HG02938 (cell line): ENCODE measurements around the gene MCF2L.

Experiments
- ATAC-seq: cut with Tn5 transposase; IDR thresholded peaks from one replicate; pipeline ENCODE4 v1.9.1; 2021; ENCODE audit warnings: mild to moderate bottlenecking, moderate library complexity; ENCODE audit not compliant: unreplicated experiment

The MCF2L gene

DNA sequence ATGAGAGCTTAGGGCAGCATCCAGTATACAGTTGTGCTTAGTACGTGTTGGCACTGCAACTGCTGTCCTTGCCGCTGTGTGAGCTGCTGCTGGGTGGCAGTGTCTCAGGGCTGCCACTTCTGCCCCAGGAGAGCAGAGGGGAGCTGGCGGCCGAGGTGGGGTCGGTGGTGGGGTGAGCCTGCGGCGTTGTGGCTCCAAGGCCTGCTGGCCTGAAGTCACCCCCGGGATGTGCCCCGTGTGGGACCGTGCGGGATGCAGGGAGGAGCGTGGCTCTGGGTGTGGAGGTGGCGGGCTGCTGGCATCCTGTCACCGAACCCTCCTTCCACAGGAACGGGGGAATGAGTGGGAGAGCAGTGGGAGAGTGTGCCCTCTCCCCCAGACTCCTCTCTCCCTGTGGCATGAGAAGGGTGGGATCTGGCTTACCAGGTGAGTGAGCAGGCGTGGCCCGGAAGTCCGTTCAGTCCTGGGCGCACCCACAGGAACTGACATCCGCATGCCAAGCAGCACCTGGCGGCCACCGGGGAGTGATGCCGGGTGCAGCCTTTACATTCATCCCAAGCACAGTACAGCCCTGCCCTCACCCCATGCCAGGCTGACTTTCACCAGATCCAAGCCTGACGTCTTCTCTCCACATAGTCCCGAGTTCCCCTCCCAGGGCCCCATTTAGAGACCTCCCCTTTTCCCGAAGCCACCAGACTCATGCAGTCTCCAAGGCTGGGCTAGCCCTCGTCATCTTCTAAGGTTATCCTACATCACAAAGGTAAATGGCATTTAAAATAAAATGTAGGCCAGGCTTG lies 26.6 kb downstream of the MCF2L start:
- no peak for ATAC-seq

DNA sequence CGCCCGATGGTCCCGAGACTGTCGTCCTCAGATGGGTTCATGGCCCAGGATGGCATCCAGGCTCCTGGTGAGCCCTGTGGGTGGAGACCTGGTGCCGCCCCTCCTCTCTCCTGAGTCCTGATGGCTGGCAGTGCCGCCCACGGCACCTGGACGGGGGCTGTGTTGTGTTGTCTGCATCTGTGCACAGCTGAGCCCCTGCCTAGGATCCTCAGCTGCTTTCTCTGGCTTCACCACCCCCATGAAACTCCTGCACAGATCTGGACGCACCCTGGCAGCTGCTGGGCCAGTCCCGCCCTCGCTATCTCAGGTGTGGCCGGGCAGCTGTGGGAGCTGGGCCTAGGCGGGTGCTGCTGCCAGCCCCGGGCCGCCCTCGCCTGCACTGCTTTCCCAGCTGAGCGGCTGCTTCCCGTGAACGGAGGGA lies 27.7 kb downstream of the MCF2L start:
- ATAC-seq, result no peak

DNA sequence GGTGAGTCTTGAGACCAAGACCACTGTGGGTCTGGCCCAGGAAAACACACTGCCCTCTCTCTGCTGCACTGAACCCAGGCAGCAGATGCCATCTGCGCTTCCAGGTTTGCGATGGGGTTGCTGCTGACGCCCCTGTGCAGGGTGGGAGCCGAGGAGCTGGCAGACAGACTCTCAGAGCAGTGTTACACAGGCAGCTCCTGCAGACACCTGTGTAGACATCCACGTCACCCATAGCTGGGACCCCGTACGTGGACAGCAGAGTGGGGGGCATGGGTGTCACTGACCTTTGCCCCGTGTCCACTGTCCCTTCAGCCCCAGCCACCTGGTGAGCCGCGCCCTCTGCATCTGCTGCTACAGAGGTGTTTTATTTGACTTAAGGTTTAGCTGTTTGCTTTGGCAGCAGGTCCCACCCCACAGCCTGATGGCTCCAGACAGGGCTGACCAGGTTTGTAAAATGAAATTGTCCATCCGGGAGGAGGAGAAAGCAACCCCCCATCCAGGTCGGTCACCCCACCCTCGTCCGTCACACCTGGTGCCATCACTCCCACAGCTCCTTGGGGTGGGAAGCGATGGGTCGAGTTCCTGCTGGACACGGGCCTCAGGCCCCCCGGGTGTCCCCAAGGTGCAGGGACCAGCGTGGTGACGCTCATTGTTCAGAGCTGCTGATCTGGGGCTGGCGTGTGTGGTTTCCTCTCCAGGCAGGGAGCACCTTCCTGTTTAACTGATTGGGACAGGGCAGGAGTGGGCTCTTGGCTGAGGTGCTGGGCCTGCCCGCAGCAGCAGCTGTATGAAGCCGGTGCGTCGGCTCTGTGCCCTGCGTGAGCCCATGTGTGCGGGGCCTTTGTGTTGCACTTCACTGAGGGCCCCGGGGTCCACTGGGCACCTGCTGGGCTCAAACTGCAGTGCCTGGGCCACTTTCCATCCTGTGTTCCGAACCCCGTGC lies 28.4 kb downstream of the MCF2L start:
- ATAC-seq, result no peak

DNA sequence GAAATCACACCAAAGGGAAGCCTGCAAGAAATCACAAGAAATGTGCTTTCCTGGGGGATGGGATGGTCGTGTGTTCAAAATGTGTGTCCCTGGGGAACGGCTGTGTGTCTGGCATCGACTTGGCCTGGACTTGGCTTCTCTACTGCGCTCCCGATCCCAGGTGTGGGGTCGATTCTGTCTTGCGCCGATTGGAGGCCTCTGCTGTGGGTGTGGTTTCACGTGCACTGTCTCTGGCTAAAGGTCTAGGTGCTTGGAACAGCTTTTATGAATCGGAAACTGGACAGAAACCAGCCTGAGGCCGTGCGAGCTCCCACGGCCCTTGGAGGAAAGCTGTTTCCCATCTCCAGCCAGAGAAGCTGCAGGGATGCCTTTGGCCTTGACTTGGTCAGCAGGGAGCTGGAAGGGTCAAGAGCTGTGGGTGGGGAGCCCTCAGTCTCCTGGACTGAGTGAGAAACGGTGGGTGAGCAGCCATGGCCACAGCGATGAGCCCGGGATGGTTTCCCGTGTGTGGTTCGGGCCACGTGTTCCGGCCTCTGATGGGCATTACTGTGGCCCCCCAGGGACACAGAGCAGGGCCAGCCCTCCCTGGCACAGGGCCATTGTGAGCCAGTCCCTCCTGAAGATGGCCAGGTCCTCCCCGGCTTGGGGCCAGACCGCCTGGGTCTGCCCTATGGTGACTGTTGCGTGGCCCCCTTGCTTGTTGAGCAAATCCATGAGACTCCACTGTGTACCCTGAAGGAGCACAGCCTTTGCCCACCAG lies 29.7 kb downstream of the MCF2L start:
- no peak for ATAC-seq

DNA sequence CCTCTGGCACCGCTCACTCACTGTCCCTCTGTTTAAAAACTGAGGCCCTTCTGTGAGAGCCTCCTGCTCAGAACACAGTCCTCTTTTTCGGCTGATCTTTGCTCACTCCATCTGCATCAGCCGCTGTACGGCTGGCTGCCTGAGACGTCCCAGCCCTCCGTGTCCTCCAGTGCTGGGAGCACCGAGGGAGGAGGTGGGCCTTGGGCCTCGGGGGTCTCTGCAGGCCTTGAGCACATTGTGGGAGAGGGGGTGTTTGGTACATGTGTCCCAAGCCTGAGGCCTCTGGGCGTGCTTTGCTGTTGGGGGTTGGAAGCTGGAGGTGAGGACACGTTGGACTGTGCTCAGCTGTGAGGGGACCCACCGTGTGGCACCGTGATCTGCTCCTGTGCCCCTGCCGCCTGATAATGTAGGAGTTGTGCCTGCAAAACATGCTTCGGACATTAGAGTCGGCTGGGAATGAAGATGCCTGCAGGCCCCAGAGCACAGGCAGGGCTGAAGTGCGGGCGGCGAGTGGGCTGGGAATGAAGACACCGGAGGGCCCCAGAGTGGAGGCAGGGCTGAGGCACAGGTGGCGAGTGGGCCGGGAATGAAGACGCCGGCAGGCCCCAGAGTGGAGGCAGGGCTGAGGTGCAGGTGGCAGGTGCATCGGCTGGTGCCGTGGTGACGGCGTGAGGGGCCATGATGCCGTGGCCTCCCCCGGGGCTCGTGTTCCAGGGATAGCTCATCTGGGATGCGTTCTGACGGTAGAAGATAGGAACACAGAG lies 30.6 kb downstream of the MCF2L start:
- ATAC-seq, result no peak

DNA sequence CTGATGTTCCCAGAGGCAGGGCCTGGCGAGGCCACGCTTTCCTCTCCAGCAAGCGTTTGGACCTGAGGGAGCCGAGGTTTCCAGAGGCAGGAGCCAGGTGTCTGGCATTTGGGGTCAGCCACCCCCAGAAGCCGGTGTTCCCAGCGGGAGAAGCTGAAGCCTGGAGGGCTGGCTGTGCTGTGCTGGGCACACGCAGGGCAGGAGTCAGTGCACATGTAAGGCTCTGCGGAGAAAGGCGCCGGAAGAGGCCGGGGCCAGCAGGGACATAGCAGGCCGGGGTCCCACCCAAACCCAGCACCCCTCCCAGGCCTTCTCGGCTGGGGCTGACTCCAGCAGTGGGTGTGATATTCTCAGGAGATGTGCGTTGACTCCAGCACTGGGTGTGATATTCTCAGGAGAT lies 31.6 kb downstream of the MCF2L start:
- no peak for ATAC-seq

DNA sequence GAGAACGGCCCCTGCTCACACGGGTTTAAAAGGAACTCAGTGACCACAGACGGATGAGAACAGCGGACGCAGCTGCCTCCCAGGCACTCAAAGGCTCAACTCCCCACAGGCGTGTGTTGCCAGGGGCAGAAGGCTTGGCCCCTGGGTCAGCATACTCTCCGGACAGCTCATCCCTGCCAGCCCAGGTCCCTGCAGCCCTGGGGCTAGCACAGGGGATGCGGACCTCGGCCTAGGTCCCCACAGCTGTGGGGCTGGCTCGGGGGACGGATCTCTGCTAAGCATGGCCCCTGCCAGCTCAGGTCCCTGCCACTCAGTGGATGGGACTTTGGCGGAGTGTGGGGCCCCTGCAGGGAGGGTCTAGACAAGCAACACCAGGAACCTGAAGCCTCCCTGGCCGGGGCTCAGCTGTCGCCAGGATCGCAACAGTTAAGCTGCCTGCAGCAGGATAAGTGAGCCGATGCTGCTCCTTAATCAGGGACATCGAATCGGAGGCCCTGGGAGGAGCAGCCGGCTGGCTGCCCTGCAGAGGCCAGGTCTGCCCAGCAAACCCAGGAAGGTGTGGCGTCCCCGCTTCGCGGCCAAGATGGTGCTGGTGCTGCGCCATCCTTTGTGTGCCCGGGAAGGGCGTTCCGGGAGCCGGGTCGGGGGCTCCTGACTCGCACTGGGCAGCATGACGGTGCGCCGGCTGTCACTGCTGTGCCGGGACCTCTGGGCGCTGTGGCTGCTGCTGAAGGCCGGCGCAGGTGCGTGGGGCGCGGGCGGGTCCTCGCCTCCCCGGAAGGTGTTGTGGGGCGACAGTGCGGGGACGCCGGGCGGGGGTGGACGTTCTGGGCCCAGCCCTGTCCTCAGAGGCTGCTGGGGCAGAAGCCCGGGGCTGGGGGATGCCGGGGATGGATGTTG lies 32.5 kb downstream of the MCF2L start:
- ATAC-seq, result no peak

DNA sequence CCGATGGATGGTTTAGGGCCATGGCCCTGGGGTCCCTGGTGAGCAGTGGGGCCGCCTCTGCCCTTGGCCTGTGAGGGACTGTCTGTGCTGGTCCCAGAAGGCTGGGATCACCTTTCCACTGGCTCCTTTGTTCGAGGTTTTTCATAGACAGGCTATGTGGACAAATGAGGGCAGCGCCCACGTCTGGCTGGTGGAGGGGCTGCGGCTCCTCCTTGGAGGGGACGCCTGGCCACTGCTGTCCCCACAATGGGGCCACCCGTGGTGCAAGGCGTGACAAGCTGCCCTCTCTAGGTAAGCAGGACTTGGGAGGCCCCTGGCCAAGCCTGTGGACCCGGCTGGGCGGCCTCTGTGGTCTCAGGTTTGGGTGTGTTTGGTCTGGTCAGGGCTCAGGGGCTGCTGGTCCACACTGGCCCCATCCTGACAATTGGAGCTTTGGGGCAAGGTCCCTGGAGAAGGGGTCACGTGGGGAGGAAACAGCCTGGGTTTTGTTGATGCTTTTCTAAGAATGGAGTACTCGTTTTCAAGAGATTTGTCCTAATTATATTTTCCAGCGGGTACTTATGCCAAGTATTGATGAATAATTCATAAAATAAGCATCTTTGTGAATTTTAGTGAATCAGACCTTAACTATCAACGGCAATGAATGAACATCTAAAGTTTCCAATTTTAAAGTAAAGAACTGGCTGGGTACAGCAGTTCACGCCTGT lies 33.3 kb downstream of the MCF2L start:
- no peak for ATAC-seq

DNA sequence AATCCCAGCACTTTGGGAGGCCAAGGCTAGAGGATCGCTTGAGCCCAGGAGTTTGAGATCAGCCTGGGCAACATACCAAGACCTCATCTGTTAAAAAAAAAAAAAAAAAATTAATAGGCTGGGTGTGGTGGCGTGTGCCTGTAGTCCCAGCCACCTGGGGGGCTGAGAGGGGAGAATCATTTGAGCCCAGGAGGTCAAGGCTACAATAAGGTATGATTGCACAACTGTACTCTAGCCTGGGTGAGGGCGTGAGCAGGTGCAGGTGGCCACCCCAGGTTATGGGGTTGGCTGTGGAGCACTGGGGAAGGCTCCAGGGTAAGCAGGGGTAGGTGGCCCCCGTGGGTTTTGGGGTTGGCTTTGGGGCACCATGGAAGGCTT lies 33.9 kb downstream of the MCF2L start:
- no peak for ATAC-seq

DNA sequence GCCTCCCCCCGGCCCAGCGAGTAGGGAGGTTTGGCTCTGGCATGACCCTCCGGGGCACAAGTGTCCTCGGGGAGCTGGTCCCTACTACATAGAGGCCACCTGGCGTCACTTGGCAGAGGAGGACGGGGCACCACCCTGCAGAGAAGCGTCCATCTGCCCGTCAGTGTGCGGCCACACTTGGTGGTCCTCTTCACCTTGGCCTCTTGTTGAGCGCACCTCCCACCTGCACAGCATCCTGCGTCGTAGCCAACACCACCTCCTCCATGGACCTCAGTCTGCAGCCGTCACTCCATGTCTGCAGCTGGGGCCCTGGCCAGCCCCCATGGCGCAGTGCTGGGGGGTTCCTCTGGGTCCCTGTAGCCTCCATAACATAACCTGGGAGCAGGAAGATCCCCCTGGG lies 35.1 kb downstream of the MCF2L start:
- ATAC-seq, result no peak

DNA sequence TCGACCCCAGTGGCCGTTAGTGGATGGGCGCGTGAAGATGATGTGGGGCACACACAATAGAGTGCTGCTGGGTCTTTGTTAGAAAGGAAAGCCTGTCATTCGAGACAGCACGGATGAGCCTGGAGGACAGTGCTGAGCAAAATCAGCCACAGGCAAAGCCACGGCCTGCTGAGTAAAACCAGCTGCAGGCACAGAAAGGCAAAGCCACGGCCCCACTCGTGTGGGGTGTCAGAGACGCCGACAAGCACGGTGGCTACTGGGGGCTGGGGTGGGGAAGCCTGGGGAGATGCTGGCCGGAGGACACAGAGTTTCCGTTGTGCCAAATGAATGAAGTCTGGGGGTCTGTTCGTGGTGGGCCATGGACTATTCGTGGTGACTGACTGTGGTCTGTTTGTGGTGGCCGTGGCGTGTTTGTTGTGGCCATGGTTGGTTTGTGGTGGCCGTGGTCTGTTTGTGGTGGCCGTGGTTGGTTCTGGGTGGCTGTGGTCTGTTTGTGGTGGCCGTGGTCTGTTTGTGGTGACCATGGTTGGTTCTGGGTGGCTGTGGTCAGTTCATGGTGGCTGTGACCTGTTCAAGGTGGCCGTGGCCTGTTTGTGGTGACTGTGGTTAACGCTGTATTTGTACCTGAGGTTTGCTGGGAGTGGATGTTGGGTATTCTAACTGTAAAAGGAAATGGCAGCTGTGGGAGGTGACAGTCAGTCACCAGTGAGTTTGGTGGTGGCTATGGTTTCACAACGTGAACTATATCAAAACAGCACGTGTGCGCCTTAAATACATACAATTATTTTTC lies 36.3 kb downstream of the MCF2L start:
- no peak for ATAC-seq

DNA sequence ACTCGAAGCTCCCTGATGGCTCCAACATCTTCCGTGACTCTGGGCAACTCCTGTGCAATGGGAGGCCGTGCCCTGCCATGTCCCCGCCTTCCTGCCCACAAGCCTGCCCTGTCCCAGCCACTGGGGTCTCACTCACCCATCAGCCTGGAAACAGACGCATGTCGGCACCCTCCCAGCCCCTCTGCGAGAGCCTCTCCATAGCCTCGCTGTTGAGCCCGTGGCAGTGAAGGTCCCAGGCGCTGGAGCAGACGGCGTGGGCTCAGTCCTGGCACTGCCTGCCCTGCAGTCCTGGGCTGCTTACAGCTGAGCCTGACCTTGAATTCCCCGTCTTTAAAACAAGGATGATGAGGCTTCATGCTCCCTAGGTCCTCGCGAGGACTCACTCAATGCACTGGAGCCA lies 37.0 kb downstream of the MCF2L start:
- ATAC-seq, result no peak

DNA sequence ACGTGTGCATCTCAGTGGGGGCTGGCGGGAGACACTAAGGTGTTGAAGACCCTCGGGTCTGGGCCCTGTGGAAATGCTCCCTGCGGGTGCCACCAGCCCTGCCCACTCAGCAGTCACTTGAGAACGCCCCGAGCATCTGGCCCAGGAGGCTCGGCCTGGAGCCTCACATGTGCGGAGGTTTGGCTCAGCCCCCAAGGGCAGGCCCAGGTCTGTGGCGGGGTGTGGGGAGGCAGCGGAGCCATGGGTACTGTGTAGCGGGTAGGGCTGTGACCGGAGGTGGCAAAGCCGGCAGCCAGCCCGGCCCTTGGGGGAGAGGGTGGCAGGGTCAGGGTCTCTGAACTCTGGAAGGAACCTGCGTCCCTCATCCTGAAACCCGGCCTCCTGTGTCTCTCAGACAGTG lies 37.6 kb downstream of the MCF2L start:
- ATAC-seq, result no peak

DNA sequence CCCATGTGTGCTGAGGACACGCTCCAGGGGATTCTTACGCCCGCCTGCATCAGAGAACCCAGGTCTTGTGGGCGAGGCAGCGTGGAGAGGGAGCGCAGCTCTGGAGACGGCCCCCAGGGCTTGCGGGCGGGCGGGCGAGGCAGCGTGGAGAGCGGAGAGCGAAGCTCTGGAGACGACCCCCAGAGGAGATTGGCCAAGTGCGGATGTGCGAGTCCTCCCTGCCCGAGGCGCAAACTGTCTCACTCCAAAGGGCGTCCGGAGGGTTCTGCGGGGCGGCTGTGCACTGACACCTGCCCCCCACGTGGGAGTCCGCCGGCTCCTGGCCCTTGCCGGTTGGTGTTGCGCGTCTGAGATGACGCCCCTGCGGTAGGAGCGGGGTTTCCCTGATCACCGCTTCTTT lies 39.8 kb downstream of the MCF2L start:
- ATAC-seq, result no peak

DNA sequence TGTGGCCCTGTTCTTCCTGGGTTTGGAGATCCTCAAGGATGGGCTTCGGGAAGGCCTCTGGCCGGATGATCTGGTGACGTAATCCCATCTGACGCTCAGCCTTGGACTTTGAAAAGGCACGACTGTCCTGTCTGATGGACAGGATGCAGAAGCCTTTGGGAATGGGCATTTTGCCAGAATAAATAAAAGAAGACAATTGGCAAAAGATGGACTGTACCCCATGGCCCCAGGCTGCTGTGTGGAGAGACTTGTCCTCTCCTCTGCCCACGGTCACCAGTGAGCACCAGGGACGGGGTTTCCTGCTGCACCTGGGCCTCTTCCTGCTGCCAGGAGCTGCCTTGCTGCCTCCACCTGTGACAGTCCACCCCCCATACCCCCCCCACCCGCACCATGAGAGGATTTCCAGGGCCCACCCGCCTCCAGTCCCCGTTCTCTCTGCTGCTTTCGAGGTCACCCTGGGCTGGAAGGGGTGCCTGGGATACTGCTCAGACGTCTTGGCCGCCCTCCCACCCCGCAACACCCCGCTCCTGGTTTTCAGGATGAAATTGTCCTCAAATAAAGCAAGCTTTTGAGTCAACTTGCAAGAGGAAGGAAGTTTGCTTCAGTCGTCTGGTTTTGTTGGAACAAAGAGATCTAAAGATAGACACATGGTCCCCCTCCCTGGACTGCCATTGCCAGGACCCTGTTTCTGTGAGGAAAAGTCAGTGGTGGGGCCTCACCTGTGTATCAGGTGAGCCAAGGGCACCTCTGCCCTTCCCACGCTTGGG lies 40.9 kb downstream of the MCF2L start:
- no peak for ATAC-seq

DNA sequence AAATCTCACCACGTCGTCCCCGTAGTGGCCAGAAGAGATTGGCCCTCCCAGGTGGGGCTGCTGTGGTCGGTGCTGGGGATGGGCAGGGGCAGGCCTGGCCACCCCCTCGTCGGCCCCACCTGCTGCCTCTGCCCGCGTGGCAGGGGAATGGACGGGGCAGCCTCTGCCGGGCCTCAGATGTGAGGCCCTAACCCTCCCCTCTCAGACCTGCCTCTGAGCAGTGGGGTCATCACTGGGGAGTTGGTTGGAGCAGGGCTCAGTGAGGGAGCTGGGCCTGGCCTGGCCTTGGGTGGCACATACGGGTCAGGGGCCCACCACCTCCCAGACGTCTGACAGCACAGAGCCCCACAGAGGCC lies 41.5 kb downstream of the MCF2L start:
- ATAC-seq, result no peak

DNA sequence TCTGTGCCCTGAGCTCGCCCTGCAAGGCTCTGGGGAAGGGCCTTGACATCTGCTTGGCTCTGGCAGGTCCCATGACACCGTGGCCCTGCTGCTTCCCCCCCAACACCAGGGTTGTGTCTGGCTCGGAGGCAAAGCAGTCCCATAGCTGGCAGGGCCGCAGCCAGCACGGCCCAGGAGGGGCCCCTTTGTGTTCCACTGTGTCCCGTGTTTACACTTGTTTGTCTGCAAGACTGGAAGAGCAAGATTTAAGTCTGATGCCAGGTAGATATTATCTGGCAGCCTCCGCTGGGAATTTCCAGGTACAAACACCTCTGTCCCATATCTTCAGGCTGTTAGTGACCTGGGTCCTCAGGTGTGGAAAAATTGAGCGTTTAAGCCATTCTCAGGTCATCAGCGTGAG lies 44.3 kb downstream of the MCF2L start:
- ATAC-seq, result no peak
